GM21717 (cell line): ENCODE data around the gene VCPKMT.
"Not testable (repeated sequence)": the region's sequence is repeated elsewhere in the genome, so short reads cannot be mapped to it uniquely, and the experiment has no call there.

Source experiments
- ATAC-seq: cut with Tn5 transposase; IDR thresholded peaks from one replicate; pipeline ENCODE4 v1.9.1; 2021; ENCODE audit warnings: mild to moderate bottlenecking, moderate library complexity; ENCODE audit not compliant: unreplicated experiment

VCPKMT gene

GRCh38 chr14:50093496-50093895, 22.9 kb downstream of the VCPKMT start:
- ATAC-seq, result no peak

- ATAC-seq, result no peak
Observed at GRCh38 chr14:50092006-50092555, 24.3 kb downstream of the VCPKMT start.

DNA sequence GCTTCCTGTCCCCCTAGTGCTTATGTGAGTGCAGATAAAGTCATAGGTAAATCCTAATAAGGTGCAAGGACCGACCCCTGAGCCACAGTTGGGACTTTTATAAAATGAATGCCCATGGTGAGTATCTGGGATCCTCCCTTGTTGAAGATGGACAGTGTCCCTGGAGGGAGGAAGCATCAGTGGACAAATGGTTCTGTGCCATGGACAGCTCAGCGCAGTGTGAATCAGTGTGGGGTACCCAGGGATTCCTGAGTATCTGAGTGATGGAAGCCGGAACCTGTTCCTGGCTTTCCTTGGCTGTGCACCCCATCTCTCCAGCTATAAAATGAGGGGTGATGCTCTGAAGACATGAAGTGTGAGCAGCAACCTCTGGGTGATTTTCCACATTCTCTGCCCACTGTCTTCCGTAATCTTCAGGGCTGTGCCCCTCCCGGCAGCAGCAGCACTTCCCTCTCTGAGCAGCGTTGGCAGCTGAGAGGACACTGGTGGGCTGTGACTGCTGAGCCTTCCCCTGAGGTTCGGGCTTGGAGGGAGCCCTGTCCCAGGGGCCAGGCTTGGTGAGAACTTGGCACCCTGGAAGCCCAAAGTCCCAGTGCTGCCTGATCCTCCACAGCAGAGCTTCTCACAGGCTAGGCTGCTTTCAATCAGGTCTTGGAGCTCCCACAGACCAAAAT, 25.0 kb downstream of the VCPKMT start:
- ATAC-seq, result no peak

- no peak for ATAC-seq
Observed at GRCh38 chr14:50089208-50089607, 27.2 kb downstream of the VCPKMT start.

DNA sequence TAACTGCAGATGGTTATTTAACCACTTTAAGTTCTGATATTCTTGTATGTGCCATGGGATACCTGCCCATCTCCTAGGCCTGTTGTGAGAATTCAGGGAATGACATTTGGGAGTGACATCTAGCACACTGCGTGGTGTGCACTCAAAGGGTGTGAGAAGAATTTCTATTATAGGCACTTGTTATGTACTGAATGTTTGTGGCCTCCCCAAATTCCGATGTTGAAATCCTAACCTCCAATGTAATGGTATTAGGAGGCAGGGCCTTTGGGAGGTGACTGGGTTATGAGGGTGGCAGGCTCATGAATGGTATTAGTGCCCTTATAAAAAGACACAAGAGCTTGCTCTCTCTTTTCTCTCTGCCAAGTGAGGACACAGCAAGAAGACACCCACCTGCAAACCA, 27.6 kb downstream of the VCPKMT start:
- ATAC-seq, result no peak

GRCh38 chr14:50088117-50088515, 28.3 kb downstream of the VCPKMT start:
- no peak for ATAC-seq

DNA sequence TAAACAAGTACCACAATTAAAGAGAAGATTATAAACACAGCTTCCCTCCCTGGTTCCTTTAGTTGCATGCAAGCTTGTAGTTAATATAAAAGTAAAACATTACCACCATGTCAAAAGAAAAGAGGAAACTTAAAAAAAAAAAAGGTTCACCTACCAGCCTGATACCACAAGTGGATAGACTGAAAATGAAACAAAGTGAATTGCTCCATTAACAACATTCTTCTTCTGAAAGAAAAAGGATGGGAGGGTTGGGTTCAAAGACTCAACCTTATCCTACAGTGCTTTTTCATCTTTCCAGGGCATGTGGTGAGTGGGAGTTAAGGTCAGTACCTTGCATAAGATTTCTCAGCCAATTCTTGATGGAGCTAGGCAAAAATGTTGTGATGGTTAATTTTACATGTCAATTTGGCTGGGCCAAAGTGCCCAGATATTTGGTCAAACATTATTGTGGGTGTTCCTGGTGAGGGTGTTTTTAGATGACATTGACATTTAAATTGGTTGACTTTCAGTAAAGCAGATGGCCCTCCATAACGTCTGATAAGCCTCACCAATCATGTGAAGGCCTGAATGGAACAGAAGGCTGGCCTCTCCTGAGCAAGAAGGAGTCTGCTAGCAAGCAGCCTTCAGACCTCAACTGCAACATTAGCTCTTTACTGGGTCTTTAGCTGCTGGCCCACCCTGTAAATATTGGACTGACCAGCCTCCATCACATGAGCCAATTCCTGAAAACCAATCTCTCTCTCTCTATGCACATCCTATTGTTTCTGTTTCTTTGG, 28.8 kb downstream of the VCPKMT start:
- ATAC-seq, result no peak

GRCh38 chr14:50086321-50086711, 30.1 kb downstream of the VCPKMT start:
- ATAC-seq, result no peak

- peak; percentile 45 for ATAC-seq
Observed at GRCh38 chr14:50085570-50086320, 30.6 kb downstream of the VCPKMT start.

DNA sequence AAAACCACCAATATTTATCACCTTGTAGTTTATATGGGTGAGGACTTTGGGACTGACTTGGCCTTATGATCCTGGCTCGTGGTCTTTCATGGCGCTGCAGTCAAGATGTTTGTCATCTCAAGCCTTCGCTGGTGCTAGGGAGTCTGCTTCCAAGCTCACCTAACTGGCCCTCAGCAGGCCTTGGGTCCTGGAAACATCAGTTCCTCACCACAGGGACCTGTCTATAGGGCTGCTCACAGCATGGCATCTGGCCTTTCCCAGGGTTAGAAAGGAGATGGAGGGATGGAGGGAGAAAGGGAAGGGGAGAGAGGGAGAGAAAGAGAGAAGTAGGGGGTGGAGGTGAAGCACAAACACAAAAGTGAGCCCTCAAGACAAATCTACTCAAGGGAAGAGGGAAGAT, 31.7 kb downstream of the VCPKMT start:
- no peak for ATAC-seq

DNA sequence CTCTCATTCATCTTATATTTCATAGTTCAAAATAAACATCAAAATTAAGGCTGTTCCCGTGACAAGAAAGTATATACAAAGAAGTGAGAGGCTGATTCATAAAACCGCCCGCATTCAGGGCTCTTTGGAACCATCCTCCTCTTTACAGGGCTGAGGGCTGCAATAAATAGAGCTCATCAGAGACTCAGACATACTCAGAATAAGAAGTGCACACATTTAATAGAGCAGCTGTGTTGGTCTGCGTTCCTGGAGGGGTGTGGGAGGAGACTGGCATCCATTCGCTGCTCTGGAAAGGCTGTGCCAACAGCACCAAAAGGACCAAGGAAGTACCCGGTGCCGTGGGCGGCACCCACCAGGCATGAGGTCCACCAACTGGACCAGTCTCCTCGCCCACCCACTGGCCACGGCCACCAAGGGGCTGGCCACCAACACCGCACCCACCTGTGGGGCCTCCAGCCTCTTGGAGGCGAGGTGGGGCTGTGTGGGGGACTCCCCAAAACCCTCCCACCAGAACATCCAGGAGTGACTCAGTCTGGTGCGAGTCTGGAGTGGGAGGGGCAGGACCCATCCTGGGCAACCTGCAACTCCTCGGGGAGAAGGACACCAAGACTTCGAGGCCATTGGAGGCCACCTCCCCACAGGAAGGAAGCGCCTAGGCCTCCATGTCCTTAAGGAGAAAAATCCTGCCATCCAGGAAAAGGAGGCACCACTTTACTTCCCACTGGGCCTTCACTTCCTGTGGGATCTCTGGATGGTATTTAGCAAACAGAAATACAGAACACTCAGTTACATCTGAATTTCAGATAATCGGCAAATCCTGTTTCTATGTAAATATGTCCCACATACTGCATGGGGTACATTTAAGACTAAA, 32.7 kb downstream of the VCPKMT start:
- ATAC-seq, result peak; percentile 34

- ATAC-seq, result peak; percentile 64
Observed at GRCh38 chr14:50082784-50083466, 33.4 kb downstream of the VCPKMT start.

- no peak for ATAC-seq
Observed at GRCh38 chr14:50082308-50082742, 34.0 kb downstream of the VCPKMT start.

DNA sequence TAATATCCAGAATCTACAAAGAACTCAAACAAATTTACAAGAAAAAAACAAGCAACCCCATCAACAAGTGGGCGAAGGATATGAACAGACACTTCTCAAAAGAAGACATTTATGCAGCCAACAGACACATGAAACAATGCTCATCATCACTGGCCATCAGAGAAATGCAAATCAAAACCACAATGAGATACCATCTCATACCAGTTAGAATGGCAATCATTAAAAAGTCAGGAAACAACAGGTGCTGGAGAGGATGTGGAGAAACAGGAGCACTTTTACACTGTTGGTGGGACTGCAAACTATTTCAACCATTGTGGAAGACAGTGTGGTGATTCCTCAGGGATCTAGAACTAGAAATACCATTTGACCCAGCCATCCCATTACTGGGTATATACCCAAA, 37.3 kb downstream of the VCPKMT start:
- ATAC-seq, result not testable (repeated sequence)

- ATAC-seq, result not testable (repeated sequence)
Observed at GRCh38 chr14:50073663-50074062, 42.7 kb downstream of the VCPKMT start.

DNA sequence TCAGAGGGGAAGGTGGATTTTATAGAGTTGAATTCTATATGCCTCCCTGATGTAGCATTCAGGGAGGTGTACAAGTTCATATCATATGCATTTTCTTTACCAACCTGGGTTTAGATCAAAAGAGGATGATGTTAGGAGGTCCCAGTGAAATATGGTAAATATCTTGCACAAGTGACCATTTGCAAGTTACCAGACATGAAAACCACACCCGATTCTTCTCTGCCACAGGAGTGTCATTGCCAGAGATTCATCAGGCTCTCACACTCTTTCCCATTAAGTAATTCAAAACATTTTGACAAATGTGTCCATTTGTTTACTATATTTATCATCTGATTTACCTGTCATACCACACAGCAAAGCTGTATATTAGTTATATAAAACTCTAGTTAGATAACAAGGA, 44.0 kb downstream of the VCPKMT start:
- ATAC-seq, result no peak

- ATAC-seq, result no peak
Observed at GRCh38 chr14:50070840-50071548, 45.4 kb downstream of the VCPKMT start.

DNA sequence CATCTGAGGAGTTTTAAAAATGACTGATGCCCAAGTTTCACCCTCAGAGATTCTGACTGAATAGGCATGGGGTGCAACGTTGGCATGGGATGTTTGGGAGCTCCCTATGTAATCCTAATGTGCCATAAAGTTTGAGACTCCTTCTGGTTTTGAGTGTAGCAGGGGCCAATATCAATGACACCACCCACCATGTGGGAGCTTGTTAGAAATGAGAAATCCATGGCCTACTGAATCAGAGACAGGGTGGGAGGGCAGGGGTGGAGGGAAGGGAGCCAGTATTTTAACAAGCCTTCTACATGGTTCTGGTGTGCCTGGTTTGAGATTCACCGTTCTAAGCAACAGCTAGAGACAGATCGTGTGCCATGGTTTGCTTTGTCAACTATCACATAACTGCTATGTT, 46.1 kb downstream of the VCPKMT start:
- ATAC-seq, result no peak

GRCh38 chr14:50069325-50069724, 47.0 kb downstream of the VCPKMT start:
- ATAC-seq, result no peak
